Spleen (tissue), 7 donors: ENCODE results near the gene HYCC1.

ENCODE experiments used
- CTCF ChIP-seq, 11 experiments: fragments of 200-600 bp in 7 of 11; fragments of 450-650 bp in 4 of 11; sonication (generic) in 4 of 11; IDR thresholded peaks in 8 of 11; conservative IDR thresholded peaks in 3 of 11; 1 replicate in 7 of 11; 2 replicates in 4 of 11; pipeline versions ENCODE4 v1.4.0 to v1.8.0; 2016 to 2021; ENCODE audit warnings: antibody characterized with exemption in 11 of 11, inconsistent platforms in 4 of 11, mild to moderate bottlenecking in 1 of 11
- POLR2A ChIP-seq, 3 donors: fragments of 450-650 bp; IDR thresholded peaks; one replicate each; pipeline ENCODE4 v1.5.1; 2017; ENCODE audit warnings: antibody characterized with exemption in 3 of 3, mild to moderate bottlenecking in 1 of 3
- donor health status: DM: no; HTN: no; CAD: no; lungs with moderate emphysema.
- donor health status: DM: no; HTN: no; CAD: no.
- donor health status: DM: no; HTN: no; CAD: no.

- no peak for TF ChIP-seq CTCF (IDR thresholded peaks at IDR 0.05 in 8 of 11, conservative IDR thresholded peaks at IDR 0.05 in 3 of 11)
- no peak for TF ChIP-seq POLR2A (IDR thresholded peaks at IDR 0.05)
Observed at GRCh38 chr7:23012908-23013714, 819 bp downstream of the HYCC1 start.
